ENCODE results near the gene SPINDOC. TPM values are rescaled to one million over a fixed set of nuclear protein-coding genes. Genes with fewer than 3 reads are reported as not detected.

Gene SPINDOC, protein sequence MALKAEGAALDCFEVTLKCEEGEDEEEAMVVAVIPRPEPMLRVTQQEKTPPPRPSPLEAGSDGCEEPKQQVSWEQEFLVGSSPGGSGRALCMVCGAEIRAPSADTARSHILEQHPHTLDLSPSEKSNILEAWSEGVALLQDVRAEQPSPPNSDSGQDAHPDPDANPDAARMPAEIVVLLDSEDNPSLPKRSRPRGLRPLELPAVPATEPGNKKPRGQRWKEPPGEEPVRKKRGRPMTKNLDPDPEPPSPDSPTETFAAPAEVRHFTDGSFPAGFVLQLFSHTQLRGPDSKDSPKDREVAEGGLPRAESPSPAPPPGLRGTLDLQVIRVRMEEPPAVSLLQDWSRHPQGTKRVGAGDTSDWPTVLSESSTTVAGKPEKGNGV
- 7.3 and 9.2 TPM in 2 replicates for total RNA-seq

GRCh38 chr11:63813035-63813562 is at the start of gene SPINDOC:
Gene SPINDOC, plus strand, starts transcription at chr11:63813456. Its CDS starts 231 bp downstream, at chr11:63813687.

GRCh38 chr11:63768237-63769041 is 44.8 kb upstream of the SPINDOC start, which contains the start of gene ZFTA:
Gene ZFTA, minus strand, starts transcription at chr11:63768775. Its CDS starts 153 bp downstream, at chr11:63768622.

GRCh38 chr11:63838678-63839507 is 25.6 kb downstream of the SPINDOC start, which contains the start of gene MARK2:
Gene MARK2, plus strand, starts transcription at chr11:63839110. Its CDS starts 397 bp downstream, at chr11:63839507.

Other genes starting within 250 kb of the SPINDOC start
- 102 and 120 TPM in 2 replicates for gene PLAAT3, start 199.0 kb upstream of the SPINDOC start, total RNA-seq
- 107 and 110 TPM in 2 replicates for gene ATL3, start 142.1 kb upstream of the SPINDOC start, total RNA-seq
- 43.7 and 45.6 TPM in 2 replicates for gene RTN3, start 132.0 kb upstream of the SPINDOC start, total RNA-seq
- gene ZFTA, start 44.7 kb upstream of the SPINDOC start, total RNA-seq: 7.9 and 13.8 TPM in 2 replicates
- gene MARK2, start 25.7 kb downstream of the SPINDOC start, total RNA-seq: 8.5 and 9.3 TPM in 2 replicates
- under 0.01 and 0.26 TPM in 2 replicates for gene RCOR2, start 103.7 kb downstream of the SPINDOC start, total RNA-seq
- gene NAA40, start 125.5 kb downstream of the SPINDOC start, total RNA-seq: 9.8 and 10.5 TPM in 2 replicates
- gene COX8A, start 161.2 kb downstream of the SPINDOC start, total RNA-seq: 222 and 267 TPM in 2 replicates
- 45.6 and 46.7 TPM in 2 replicates for gene OTUB1, start 173.0 kb downstream of the SPINDOC start, total RNA-seq
- gene FLRT1, start 222.5 kb downstream of the SPINDOC start, total RNA-seq: not detected in 2 replicates